SK-N-DZ (cell line): ENCODE results near the gene UPK1A.
"Not testable (repeated sequence)": the region's sequence is repeated elsewhere in the genome, so short reads cannot be mapped to it uniquely, and the experiment has no call there.

Experiments
- DNase-seq: peaks from one replicate; pipeline ENCODE4 v3.0.0-alpha.2; 2015; ENCODE audit warnings: low spot score

Gene UPK1A

DNA sequence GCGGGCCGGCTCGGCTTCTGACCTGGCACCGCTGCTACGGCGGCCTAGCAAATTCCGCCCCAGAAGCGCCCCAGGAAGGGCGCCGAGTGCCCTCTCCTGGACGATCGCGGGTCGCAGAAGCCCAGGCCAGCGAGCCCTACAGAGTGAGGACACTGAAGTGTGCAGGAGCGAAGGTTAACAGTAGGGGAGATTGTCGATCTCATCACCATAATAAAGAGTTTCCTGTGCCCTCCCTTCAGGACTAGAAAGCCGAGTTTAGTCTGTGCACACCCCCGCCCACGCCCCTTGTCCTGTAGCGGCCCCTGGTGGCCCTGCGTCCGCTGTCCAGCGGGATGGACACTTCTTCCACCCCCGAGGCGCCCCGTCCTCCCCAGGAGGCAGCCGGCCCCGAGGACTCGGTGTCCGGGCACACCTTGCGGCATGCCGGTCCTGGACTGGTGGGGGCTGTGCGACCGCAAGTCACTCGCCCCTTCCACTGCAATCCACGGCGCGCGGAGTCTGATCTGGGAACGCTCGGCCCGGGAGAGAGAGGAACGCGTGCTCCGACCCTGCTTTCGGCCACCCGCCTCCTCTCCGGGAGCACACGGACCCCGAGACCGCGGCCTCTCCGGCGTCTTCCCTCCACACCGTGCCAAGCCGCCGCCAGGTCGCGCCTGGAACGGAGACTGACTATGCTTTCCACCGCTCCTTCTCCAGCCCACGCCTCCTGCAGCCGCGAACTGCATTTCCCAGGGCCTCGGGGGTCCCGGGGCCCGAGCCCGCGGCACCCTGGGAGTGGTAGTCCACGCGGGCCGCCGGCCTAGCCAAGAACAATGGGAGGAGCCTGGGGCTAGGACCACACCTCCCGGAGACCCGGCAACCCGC lies 50.7 kb downstream of the UPK1A start:
- DNase-seq: peak; percentile 94

DNA sequence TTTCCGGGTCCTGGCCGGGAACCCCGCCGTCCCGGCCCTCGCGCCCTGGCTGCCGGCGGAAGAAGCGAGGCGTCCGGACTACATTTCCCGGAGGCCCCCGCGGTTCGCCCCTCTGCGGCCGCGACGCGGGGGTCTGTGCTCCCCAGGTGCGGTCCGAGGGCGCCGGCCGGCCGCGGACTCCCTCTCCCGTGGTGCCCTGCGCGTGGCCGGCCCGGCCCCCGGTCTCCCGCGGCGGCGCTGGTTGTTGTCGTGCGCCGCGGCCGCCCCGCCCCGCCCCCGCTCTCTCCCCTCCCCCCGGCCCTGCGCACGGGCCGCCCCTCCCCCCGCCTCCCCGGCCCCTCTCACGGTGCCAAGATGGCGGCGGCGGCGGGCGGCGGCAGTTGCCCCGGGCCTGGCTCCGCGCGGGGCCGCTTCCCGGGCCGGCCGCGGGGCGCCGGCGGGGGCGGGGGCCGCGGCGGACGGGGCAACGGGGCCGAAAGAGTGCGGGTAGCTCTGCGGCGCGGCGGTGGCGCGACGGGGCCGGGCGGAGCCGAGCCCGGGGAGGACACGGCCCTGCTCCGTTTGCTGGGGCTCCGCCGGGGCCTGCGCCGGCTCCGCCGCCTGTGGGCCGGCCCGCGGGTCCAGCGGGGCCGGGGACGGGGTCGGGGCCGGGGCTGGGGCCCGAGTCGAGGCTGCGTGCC lies 51.5 kb downstream of the UPK1A start, which contains the start of gene KMT2B:
Gene KMT2B, plus strand, starts transcription at position 339 of the 680 bp plus-strand sequence. Its CDS starts 16 bp downstream, at position 355.
- no peak for DNase-seq

GRCh38 chr19:35718345-35719041 lies 52.2 kb downstream of the UPK1A start:
- DNase-seq: no peak

- DNase-seq: no peak
These were observed 53.3 kb downstream of the UPK1A start for GRCh38 chr19:35719402-35720162.

- DNase-seq: no peak
These were observed 53.8 kb downstream of the UPK1A start for GRCh38 chr19:35720163-35720524.

GRCh38 chr19:35720648-35721047 lies 54.3 kb downstream of the UPK1A start:
- no peak for DNase-seq

- DNase-seq: no peak
These were observed 55.1 kb downstream of the UPK1A start for GRCh38 chr19:35721374-35721773.

DNA sequence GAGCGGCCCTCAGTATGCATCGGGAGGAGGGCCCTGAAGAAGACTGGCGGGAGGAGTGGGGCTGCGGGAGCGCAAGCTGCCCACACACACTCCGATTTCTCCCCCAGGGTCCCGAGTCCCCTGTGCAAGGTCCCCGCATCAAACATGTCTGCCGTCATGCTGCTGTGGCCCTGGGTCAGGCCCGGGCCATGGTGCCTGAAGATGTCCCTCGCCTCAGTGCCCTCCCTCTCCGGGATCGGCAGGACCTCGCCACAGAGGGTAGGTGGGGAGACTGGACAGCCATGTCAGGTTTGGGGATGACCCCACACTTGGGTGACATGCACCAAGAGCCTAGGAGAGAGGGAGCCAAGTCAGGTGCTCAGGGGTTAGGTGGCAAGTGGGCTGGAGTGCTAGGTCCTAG lies 56.1 kb downstream of the UPK1A start:
- no peak for DNase-seq

- DNase-seq: no peak
These were observed 56.6 kb downstream of the UPK1A start for GRCh38 chr19:35722897-35723296.

GRCh38 chr19:35723671-35724070 lies 57.4 kb downstream of the UPK1A start:
- DNase-seq: no peak

GRCh38 chr19:35724132-35724531 lies 57.8 kb downstream of the UPK1A start:
- DNase-seq: not testable (repeated sequence)

- DNase-seq: no peak
These were observed 58.2 kb downstream of the UPK1A start for GRCh38 chr19:35724560-35724959.

DNA sequence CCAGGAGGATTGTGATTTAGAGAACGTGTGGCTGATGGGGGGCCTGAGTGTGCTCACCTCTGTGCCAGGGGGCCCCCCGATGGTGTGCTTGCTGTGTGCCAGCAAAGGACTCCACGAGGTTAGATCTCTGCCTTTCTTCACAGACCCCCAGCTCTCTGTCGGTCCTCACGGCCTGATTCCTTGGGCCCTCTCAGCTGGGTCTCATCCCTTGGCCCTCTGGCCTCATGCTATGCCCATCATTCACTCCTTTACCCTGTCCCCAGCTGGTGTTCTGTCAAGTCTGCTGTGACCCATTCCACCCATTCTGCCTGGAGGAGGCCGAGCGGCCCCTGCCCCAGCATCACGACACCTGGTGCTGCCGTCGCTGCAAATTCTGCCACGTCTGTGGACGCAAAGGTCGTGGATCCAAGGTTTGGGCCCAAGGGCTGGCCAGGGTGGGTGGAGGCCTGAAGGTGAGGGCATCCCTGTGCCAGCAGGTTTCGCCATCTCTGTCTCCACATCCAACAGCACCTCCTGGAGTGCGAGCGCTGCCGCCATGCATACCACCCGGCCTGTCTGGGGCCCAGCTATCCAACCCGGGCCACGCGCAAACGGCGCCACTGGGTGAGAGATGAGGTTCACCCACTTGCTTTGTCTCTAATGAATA lies 59.0 kb downstream of the UPK1A start:
- no peak for DNase-seq

- DNase-seq: no peak
These were observed 61.0 kb downstream of the UPK1A start for GRCh38 chr19:35727053-35727955.
